Activated CD8-positive, alpha-beta T cell treated with anti-CD3 and anti-CD28 coated beads for 36 hours (primary cell): ENCODE results near the gene ESYT1. TPM values are rescaled to one million over a fixed set of nuclear protein-coding genes. Genes with fewer than 3 reads are reported as not detected.
A peak's percentile ranks its signal among the peaks of the same experiment; 100 is the strongest.

Experiments
- ATAC-seq: fragments of 200-7000 bp; cut with Tn5 transposase; one replicate; pipeline ENCODE4 v1.10.0; 2021; ENCODE audit warnings: mild to moderate bottlenecking, moderate library complexity
- CTCF ChIA-PET: fragments of 350-600 bp; sonication (Branson Sonifier 250); formaldehyde crosslinking; loops from one replicate; lab custom pipeline; 2021; ENCODE audit warnings: antibody characterized with exemption; lab: Charles Lee
- POLR2A ChIA-PET: fragments of 350-600 bp; sonication (Branson Sonifier 250); formaldehyde crosslinking; loops from one replicate; lab custom pipeline; 2021; ENCODE audit warnings: antibody characterized with exemption; lab: Charles Lee
- DNase-seq: peaks from one replicate; pipeline ENCODE4 v3.0.0-alpha.2; 2020
- H3K27ac Mint-ChIP-seq: one replicate; pipeline ENCODE4 v1.8.0; 2021; ENCODE audit warnings: mild to moderate bottlenecking, mixed read lengths
- H3K27me3 Mint-ChIP-seq: one replicate; pipeline ENCODE4 v1.8.0; 2021; ENCODE audit warnings: mixed read lengths
- H3K36me3 Mint-ChIP-seq: one replicate; pipeline ENCODE4 v1.8.0; 2021; ENCODE audit warnings: low read depth, mixed read lengths
- H3K4me1 Mint-ChIP-seq: one replicate; pipeline ENCODE4 v1.8.0; 2021; ENCODE audit warnings: low read depth, mixed read lengths
- H3K4me3 Mint-ChIP-seq: one replicate; pipeline ENCODE4 v1.8.0; 2021; ENCODE audit warnings: mild to moderate bottlenecking, moderate library complexity, mixed read lengths
- H3K9me3 Mint-ChIP-seq: one replicate; pipeline ENCODE4 v1.8.0; 2021; ENCODE audit warnings: mixed read lengths
- CTCF ChIP-seq: fragments of 200-600 bp; IDR thresholded peaks from one replicate; pipeline ENCODE4 v1.8.0; 2022; ENCODE audit warnings: antibody characterized with exemption, mild to moderate bottlenecking
- intact Hi-C: fragments of 100-400 bp; cut with micrococcal nuclease; formaldehyde crosslinking; loops from one replicate; pipeline ENCODE4 v1.10.0; 2022
- total RNA-seq, 2 experiments: library from RNA; stranded (reverse); gene quantifications; one replicate each; pipeline ENCODE4 v1.2.3, GENCODE V29; 2021

ESYT1 gene
- total RNA-seq, 2 experiments from 2014 or later, result 154 to 160 TPM

- ATAC-seq, result no peak
These were observed 22.5 kb upstream of the ESYT1 start for GRCh38 chr12:56105609-56105902.

GRCh38 chr12:56107242-56107641, 20.8 kb upstream of the ESYT1 start:
- Mint-ChIP-seq H3K9me3 (no peaks in the 10 kb centered on the region), H3K27ac (peak overlapping the region; percentile 77), H3K4me1 (peaks cover 39% of the 10 kb centered on the region), H3K36me3 (peaks cover 69% of the 10 kb centered on the region), H3K4me3 (peak overlapping the region; percentile 28), H3K27me3 (no peaks in the 10 kb centered on the region)
- CTCF ChIA-PET, result interaction anchor here (1.0 to 8.1 kb wide), 4 partner anchors 11 to 369 kb away, joined by 3 to 53 read pairs (median 8); partner anchors contain the start of gene ZC3H10
- POLR2A ChIA-PET, result interaction anchor here (0.6 to 9.1 kb wide), 5 partner anchors 10 to 67 kb away, joined by 3 to 162 read pairs (median 4); partner anchors contain the start of genes RPL41 and ZC3H10
- ATAC-seq, result no peak
- DNase-seq, result no peak
- intact Hi-C loops, result no loop called here
- TF ChIP-seq CTCF, result no peak

More at GRCh38 chr12:56105609-56105902, 22.5 kb upstream of the ESYT1 start:
- POLR2A ChIA-PET, result interaction anchor here (0.6 to 9.1 kb wide), 12 partner anchors 12 to 178 kb away, joined by 3 to 162 read pairs (median 5); partner anchors contain the start of genes ESYT1, MYL6, PYM1 and RAB5B
- CTCF ChIA-PET, result interaction anchor here (1.5 to 8.1 kb wide), 9 partner anchors 8 to 131 kb away, joined by 4 to 53 read pairs (median 8); partner anchors contain the start of genes RAB5B, SMARCC2, SUOX and ZC3H10
- Mint-ChIP-seq H3K27me3 (no peaks in the 10 kb centered on the region), H3K36me3 (peaks cover 54% of the 10 kb centered on the region), H3K4me1 (peaks cover 46% of the 10 kb centered on the region), H3K9me3 (no peaks in the 10 kb centered on the region), H3K27ac (peak overlapping the region; percentile 99), H3K4me3 (peak overlapping the region; percentile 95)
- DNase-seq, result no peak
- TF ChIP-seq CTCF, result no peak
- intact Hi-C loops, result no loop called here

- H3K27ac Mint-ChIP-seq, result peak overlapping the region; percentile 73
- H3K4me1 Mint-ChIP-seq, result peaks cover 31% of the 10 kb centered on the region
- no peaks in the 10 kb centered on the region for H3K9me3 Mint-ChIP-seq
- H3K36me3 Mint-ChIP-seq, result peaks cover 83% of the 10 kb centered on the region
- TF ChIP-seq CTCF, result no peak
- CTCF ChIA-PET, result interaction anchor here (1.3 kb wide), 1 partner anchor 63 kb away, joined by 5 read pairs; no protein-coding TSS in a partner anchor
- no peak overlapping the region for H3K4me3 Mint-ChIP-seq
- intact Hi-C loops, result no loop called here
- no peak for ATAC-seq
- no peak for DNase-seq
- POLR2A ChIA-PET, result interaction anchor here (0.8 to 9.1 kb wide), 8 partner anchors 7 to 65 kb away, joined by 3 to 162 read pairs (median 4); partner anchors contain the start of genes ESYT1, RPL41 and ZC3H10
- H3K27me3 Mint-ChIP-seq, result no peaks in the 10 kb centered on the region
These were observed 17.5 kb upstream of the ESYT1 start for GRCh38 chr12:56110571-56110970.

GRCh38 chr12:56114084-56114483, 14.0 kb upstream of the ESYT1 start:
- no peak for DNase-seq
- Mint-ChIP-seq H3K9me3 (no peaks in the 10 kb centered on the region), H3K4me1 (peaks cover 17% of the 10 kb centered on the region), H3K36me3 (peaks cover 72% of the 10 kb centered on the region), H3K27me3 (no peaks in the 10 kb centered on the region), H3K27ac (peak overlapping the region; percentile 61), H3K4me3 (no peak overlapping the region)
- CTCF ChIA-PET, result interaction anchor here (1.1 kb wide), 1 partner anchor 9 kb away, joined by 5 read pairs; the partner anchor contains the start of gene PA2G4
- POLR2A ChIA-PET, result interaction anchor here (2.7 kb wide), 1 partner anchor 10 kb away, joined by 10 read pairs; the partner anchor contains the start of gene PA2G4
- TF ChIP-seq CTCF, result no peak
- ATAC-seq, result no peak
- intact Hi-C loops, result no loop called here

GRCh38 chr12:56115329-56115728, 12.7 kb upstream of the ESYT1 start:
- no peaks in the 10 kb centered on the region for H3K9me3 Mint-ChIP-seq
- H3K4me3 Mint-ChIP-seq, result peak overlapping the region; percentile 89
- intact Hi-C loops, result loop anchor here (5.0 kb wide), 2 partner anchors 37 to 73 kb away; partner anchors contain the start of genes MYL6B and RPS26
- CTCF ChIA-PET, result interaction anchor here (1.2 to 1.9 kb wide), 3 partner anchors 11 to 74 kb away, joined by 3 to 9 read pairs (median 8); partner anchors contain the start of genes PA2G4 and SMARCC2
- POLR2A ChIA-PET, result interaction anchor here (0.9 to 5.9 kb wide), 6 partner anchors 9 to 76 kb away, joined by 3 to 162 read pairs (median 8); partner anchors contain the start of genes ESYT1 and PA2G4
- H3K4me1 Mint-ChIP-seq, result peaks cover 27% of the 10 kb centered on the region
- peak overlapping the region; percentile 100 for H3K27ac Mint-ChIP-seq
- no peak for TF ChIP-seq CTCF
- ATAC-seq (no peak), DNase-seq (no peak)
- peaks cover 61% of the 10 kb centered on the region for H3K36me3 Mint-ChIP-seq
- H3K27me3 Mint-ChIP-seq, result no peaks in the 10 kb centered on the region
